GM23338 (cell line): ENCODE data around the gene ODAPH. TPM values are rescaled to one million over a fixed set of nuclear protein-coding genes. Genes with fewer than 3 reads are reported as not detected.
"Not testable (repeated sequence)": the region's sequence is repeated elsewhere in the genome, so short reads cannot be mapped to it uniquely, and the experiment has no call there.

ENCODE experiments used
- ATAC-seq: fragments of 200-7000 bp; cut with Tn5 transposase; 3 replicates; pipeline ENCODE4 v1.9.1; 2020
- DNase-seq: peaks from one replicate; pipeline ENCODE4 v3.0.0-alpha.2; 2015; ENCODE audit warnings: low spot score
- H2AFZ ChIP-seq: fragments of 200-600 bp; sonication (generic); 2 replicates; pipeline ENCODE4 v1.8.0; 2016; ENCODE audit warnings: antibody characterized with exemption, mild to moderate bottlenecking, moderate library complexity
- H3F3A ChIP-seq: fragments of 200-600 bp; sonication (generic); replicated peaks from 2 replicates; pipeline ENCODE4 v1.8.0; 2017; ENCODE audit warnings: antibody characterized with exemption, mixed run types, low read depth
- H3K27ac ChIP-seq: fragments of 200-600 bp; sonication (generic); 2 replicates; pipeline ENCODE4 v1.6.1; 2016; ENCODE audit warnings: low read depth
- H3K27me3 ChIP-seq: fragments of 200-600 bp; sonication (generic); 2 replicates; pipeline ENCODE4 v1.8.0; 2016; ENCODE audit warnings: mild to moderate bottlenecking, mixed run types, moderate library complexity; ENCODE audit not compliant: insufficient read depth
- H3K36me3 ChIP-seq: fragments of 200-600 bp; sonication (generic); 2 replicates; pipeline ENCODE4 v1.8.0; 2016; ENCODE audit warnings: mild to moderate bottlenecking; ENCODE audit not compliant: insufficient read depth
- H3K4me1 ChIP-seq: fragments of 200-600 bp; sonication (generic); 2 replicates; pipeline ENCODE4 v1.8.0; 2016; ENCODE audit warnings: mild to moderate bottlenecking, moderate library complexity; ENCODE audit not compliant: insufficient read depth
- H3K4me2 ChIP-seq: fragments of 200-600 bp; sonication (generic); 2 replicates; pipeline ENCODE4 v1.7.1; 2017; ENCODE audit warnings: mixed run types
- H3K4me3 ChIP-seq: fragments of 200-600 bp; sonication (generic); 2 replicates; pipeline ENCODE4 v1.6.1; 2016; ENCODE audit warnings: mixed run types
- H3K79me2 ChIP-seq: fragments of 200-600 bp; sonication (generic); replicated peaks from 2 replicates; pipeline ENCODE4 v1.8.0; 2017; ENCODE audit warnings: mild to moderate bottlenecking; ENCODE audit not compliant: insufficient read depth
- H3K9me2 ChIP-seq: fragments of 200-600 bp; sonication (generic); 2 replicates; pipeline ENCODE4 v1.8.0; 2017; ENCODE audit not compliant: insufficient read depth
- H4K20me1 ChIP-seq: fragments of 200-600 bp; sonication (generic); replicated peaks from 2 replicates; pipeline ENCODE4 v1.8.0; 2017; ENCODE audit warnings: mild to moderate bottlenecking; ENCODE audit not compliant: insufficient read depth
- H3K27ac Mint-ChIP-seq: 2 replicates; pipeline ENCODE4 v1.8.0; 2020; ENCODE audit warnings: inconsistent platforms, mild to moderate bottlenecking, moderate library complexity, mixed read lengths
- H3K27me3 Mint-ChIP-seq: 3 replicates; pipeline ENCODE4 v1.8.0; 2022; ENCODE audit warnings: low read depth, mild to moderate bottlenecking, moderate library complexity, mixed read lengths, inconsistent platforms; ENCODE audit not compliant: insufficient read depth, poor library complexity
- H3K36me3 Mint-ChIP-seq: 3 replicates; pipeline ENCODE4 v1.8.0; 2021; ENCODE audit warnings: low read depth, mild to moderate bottlenecking, inconsistent platforms, moderate library complexity, mixed read lengths
- H3K4me1 Mint-ChIP-seq: 3 replicates; pipeline ENCODE4 v1.8.0; 2020; ENCODE audit warnings: mild to moderate bottlenecking, inconsistent platforms, mixed read lengths
- H3K4me3 Mint-ChIP-seq: 3 replicates; pipeline ENCODE4 v1.8.0; 2021; ENCODE audit warnings: moderate library complexity, mild to moderate bottlenecking, inconsistent platforms, mixed read lengths
- H3K9me3 Mint-ChIP-seq: 3 replicates; pipeline ENCODE4 v1.8.0; 2020; ENCODE audit warnings: moderate library complexity, mild to moderate bottlenecking, inconsistent platforms, mixed read lengths
- EZH2 ChIP-seq: fragments of 200-600 bp; sonication (generic); IDR thresholded peaks from one replicate; pipeline ENCODE4 v1.8.0; 2017; ENCODE audit warnings: antibody characterized with exemption, mild to moderate bottlenecking, low read depth; ENCODE audit not compliant: unreplicated experiment
- JUNB ChIP-seq: IDR thresholded peaks from one replicate; pipeline ENCODE4 v1.6.1; 2016; ENCODE audit warnings: antibody characterized with exemption; ENCODE audit not compliant: unreplicated experiment
- POLR2AphosphoS5 ChIP-seq: IDR thresholded peaks from 2 replicates; pipeline ENCODE4 v1.6.1; 2016; ENCODE audit warnings: antibody characterized with exemption, low read depth
- ZNF331 ChIP-seq: fragments of 250-450 bp; sonication (Bioruptor Pico); IDR thresholded peaks from 2 replicates; pipeline ENCODE4 v1.5.0; 2020; ENCODE audit warnings: low read depth, mild to moderate bottlenecking, moderate library complexity
- polyA plus RNA-seq: library from polyadenylated mRNA; unstranded; fragments of >200 nt; fragmentation: Nextera tagmentation; extraction: Ambion mirVana; gene quantifications from 2 replicates; pipeline ENCODE4 v1.2.1, GENCODE V29; 2016
- total RNA-seq: library from RNA; depleted of rRNA; stranded (reverse); fragments of >200 nt; shearing (Covaris generic); gene quantifications from 2 replicates; pipeline ENCODE4 v1.2.3, GENCODE V29; 2014
- TF ChIP-seq, protein P1 (sequence below): fragments of 250-450 bp; sonication (Bioruptor Pico); IDR thresholded peaks from 2 replicates; pipeline ENCODE4 v1.5.0; 2020; ENCODE audit warnings: mild to moderate bottlenecking, moderate library complexity

Gene ODAPH
- total and polyA plus RNA-seq, 2 experiments from 2014 or later: not detected

- TF ChIP-seq JUNB (no peak), POLR2AphosphoS5 (no peak), ZNF331 (CRISPR knock-in tag) (no peak)
- TF ChIP-seq, protein P1, sequence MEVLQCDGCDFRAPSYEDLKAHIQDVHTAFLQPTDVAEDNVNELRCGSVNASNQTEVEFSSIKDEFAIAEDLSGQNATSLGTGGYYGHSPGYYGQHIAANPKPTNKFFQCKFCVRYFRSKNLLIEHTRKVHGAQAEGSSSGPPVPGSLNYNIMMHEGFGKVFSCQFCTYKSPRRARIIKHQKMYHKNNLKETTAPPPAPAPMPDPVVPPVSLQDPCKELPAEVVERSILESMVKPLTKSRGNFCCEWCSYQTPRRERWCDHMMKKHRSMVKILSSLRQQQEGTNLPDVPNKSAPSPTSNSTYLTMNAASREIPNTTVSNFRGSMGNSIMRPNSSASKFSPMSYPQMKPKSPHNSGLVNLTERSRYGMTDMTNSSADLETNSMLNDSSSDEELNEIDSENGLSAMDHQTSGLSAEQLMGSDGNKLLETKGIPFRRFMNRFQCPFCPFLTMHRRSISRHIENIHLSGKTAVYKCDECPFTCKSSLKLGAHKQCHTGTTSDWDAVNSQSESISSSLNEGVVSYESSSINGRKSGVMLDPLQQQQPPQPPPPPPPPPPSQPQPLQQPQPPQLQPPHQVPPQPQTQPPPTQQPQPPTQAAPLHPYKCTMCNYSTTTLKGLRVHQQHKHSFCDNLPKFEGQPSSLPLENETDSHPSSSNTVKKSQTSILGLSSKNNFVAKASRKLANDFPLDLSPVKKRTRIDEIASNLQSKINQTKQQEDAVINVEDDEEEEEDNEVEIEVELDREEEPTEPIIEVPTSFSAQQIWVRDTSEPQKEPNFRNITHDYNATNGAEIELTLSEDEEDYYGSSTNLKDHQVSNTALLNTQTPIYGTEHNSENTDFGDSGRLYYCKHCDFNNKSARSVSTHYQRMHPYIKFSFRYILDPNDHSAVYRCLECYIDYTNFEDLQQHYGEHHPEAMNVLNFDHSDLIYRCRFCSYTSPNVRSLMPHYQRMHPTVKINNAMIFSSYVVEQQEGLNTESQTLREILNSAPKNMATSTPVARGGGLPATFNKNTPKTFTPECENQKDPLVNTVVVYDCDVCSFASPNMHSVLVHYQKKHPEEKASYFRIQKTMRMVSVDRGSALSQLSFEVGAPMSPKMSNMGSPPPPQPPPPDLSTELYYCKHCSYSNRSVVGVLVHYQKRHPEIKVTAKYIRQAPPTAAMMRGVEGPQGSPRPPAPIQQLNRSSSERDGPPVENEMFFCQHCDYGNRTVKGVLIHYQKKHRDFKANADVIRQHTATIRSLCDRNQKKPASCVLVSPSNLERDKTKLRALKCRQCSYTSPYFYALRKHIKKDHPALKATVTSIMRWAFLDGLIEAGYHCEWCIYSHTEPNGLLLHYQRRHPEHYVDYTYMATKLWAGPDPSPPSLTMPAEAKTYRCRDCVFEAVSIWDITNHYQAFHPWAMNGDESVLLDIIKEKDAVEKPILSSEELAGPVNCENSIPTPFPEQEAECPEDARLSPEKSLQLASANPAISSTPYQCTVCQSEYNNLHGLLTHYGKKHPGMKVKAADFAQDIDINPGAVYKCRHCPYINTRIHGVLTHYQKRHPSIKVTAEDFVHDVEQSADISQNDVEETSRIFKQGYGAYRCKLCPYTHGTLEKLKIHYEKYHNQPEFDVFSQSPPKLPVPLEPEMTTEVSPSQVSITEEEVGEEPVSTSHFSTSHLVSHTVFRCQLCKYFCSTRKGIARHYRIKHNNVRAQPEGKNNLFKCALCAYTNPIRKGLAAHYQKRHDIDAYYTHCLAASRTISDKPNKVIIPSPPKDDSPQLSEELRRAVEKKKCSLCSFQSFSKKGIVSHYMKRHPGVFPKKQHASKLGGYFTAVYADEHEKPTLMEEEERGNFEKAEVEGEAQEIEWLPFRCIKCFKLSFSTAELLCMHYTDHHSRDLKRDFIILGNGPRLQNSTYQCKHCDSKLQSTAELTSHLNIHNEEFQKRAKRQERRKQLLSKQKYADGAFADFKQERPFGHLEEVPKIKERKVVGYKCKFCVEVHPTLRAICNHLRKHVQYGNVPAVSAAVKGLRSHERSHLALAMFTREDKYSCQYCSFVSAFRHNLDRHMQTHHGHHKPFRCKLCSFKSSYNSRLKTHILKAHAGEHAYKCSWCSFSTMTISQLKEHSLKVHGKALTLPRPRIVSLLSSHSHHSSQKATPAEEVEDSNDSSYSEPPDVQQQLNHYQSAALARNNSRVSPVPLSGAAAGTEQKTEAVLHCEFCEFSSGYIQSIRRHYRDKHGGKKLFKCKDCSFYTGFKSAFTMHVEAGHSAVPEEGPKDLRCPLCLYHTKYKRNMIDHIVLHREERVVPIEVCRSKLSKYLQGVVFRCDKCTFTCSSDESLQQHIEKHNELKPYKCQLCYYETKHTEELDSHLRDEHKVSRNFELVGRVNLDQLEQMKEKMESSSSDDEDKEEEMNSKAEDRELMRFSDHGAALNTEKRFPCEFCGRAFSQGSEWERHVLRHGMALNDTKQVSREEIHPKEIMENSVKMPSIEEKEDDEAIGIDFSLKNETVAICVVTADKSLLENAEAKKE (CRISPR knock-in tag): no peak
Observed at GRCh38 chr4:75542824-75543223, 13.0 kb upstream of the ODAPH start (continued).

- not testable (repeated sequence) for H3K9me2 ChIP-seq, H3K4me3 Mint-ChIP-seq, H3K27me3 ChIP-seq, H4K20me1 ChIP-seq, H3K27ac Mint-ChIP-seq, H2AFZ ChIP-seq, H3K27ac ChIP-seq, H3K4me1 Mint-ChIP-seq, H3K4me1 ChIP-seq, H3K36me3 ChIP-seq, H3K27me3 Mint-ChIP-seq, H3K36me3 Mint-ChIP-seq, H3F3A ChIP-seq, H3K4me2 ChIP-seq, H3K9me3 Mint-ChIP-seq, DNase-seq, H3K4me3 ChIP-seq, ATAC-seq, H3K79me2 ChIP-seq
Observed at GRCh38 chr4:75544220-75544619, 11.6 kb upstream of the ODAPH start.

GRCh38 chr4:75544870-75545269, 11.0 kb upstream of the ODAPH start:
- H3K4me1 Mint-ChIP-seq: no peaks in the 10 kb centered on the region
- Histone ChIP-seq H3K27ac (no peak overlapping the region), H3K36me3 (no peaks in the 10 kb centered on the region), H3K79me2 (no peaks in the 10 kb centered on the region), H3K4me1 (no peaks in the 10 kb centered on the region), H3K27me3 (no peaks in the 10 kb centered on the region), H4K20me1 (no peaks in the 10 kb centered on the region), H3K4me3 (no peak overlapping the region), H3K4me2 (no peak overlapping the region), H3F3A (no peaks in the 10 kb centered on the region), H2AFZ (no peak overlapping the region), H3K9me2 (no peaks in the 10 kb centered on the region)
- no peak for DNase-seq
- no peak overlapping the region for H3K27ac Mint-ChIP-seq
- H3K27me3 Mint-ChIP-seq: peaks cover 2% of the 10 kb centered on the region
- H3K4me3 Mint-ChIP-seq: no peak overlapping the region
- no peak for ATAC-seq
- H3K36me3 Mint-ChIP-seq: no peaks in the 10 kb centered on the region
- H3K9me3 Mint-ChIP-seq: no peaks in the 10 kb centered on the region
- TF ChIP-seq POLR2AphosphoS5 (no peak), EZH2 (no peak)
- TF ChIP-seq, protein P1 (CRISPR knock-in tag): no peak
